ENCODE results near the gene ABCB8. TPM values are rescaled to one million over a fixed set of nuclear protein-coding genes. Genes with fewer than 3 reads are reported as not detected.

ABCB8 gene
- total RNA-seq, 4 donors from 2014 or later = 21.0 to 49.0 (median 31.6) TPM

DNA sequence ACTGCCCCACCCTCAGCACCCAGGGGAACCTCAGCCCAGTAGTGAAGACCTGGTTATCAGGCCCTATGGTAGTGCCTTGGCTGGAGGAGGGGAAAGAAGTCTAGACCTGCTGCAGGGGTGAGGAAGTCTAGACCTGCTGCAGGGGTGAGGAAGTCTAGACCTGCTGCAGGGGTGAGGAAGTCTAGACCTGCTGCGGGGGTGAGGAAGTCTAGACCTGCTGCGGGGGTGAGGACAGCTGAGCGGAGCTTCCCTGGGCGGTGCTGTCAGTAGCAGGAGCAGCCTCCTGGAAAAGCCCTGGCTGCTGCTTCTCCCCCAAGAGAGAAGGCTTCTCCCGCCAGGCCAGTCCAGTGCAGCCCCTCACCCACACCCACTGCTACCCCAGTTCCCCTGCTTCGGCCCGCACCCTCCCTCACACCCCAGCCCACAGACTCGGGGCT is 31.2 kb upstream of the ABCB8 start:
- WGBS, 2 donors = 83 to 89% methylated on average over 8 of the region's 8 CpGs
- no peak for DNase-seq (ENCODE audit: low spot score in 2 of 2)
- Histone ChIP-seq H3K27ac (no peak overlapping the region), H3K27me3 (peaks cover 0 to 49% of the 10 kb centered on the region in 2 donors), H3K36me3 (no peaks in the 10 kb centered on the region), H3K9me3 (no peaks in the 10 kb centered on the region), H3K4me3 (no peak overlapping the region), H3K4me1 (peaks cover 0 to 17% (median 0%) of the 10 kb centered on the region in 4 donors)
- no peak for TF ChIP-seq EP300 (IDR thresholded peaks at IDR 0.05)
- TF ChIP-seq, protein P1, sequence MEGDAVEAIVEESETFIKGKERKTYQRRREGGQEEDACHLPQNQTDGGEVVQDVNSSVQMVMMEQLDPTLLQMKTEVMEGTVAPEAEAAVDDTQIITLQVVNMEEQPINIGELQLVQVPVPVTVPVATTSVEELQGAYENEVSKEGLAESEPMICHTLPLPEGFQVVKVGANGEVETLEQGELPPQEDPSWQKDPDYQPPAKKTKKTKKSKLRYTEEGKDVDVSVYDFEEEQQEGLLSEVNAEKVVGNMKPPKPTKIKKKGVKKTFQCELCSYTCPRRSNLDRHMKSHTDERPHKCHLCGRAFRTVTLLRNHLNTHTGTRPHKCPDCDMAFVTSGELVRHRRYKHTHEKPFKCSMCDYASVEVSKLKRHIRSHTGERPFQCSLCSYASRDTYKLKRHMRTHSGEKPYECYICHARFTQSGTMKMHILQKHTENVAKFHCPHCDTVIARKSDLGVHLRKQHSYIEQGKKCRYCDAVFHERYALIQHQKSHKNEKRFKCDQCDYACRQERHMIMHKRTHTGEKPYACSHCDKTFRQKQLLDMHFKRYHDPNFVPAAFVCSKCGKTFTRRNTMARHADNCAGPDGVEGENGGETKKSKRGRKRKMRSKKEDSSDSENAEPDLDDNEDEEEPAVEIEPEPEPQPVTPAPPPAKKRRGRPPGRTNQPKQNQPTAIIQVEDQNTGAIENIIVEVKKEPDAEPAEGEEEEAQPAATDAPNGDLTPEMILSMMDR (IDR thresholded peaks at IDR 0.05) = no peak
- no peak for TF ChIP-seq POLR2A (IDR thresholded peaks at IDR 0.05)

- no peak overlapping the region for H3K4me3 ChIP-seq
- peaks cover 0 to 42% of the 10 kb centered on the region in 2 donors for H3K27me3 ChIP-seq
- no peak for TF ChIP-seq POLR2A (IDR thresholded peaks at IDR 0.05)
- TF ChIP-seq EP300 (IDR thresholded peaks at IDR 0.05) = no peak
- TF ChIP-seq, protein P1 (IDR thresholded peaks at IDR 0.05) = no peak
- H3K27ac ChIP-seq = no peak overlapping the region
- WGBS, 2 donors = 86 to 93% methylated on average over 4 to 5 of the region's 5 CpGs
- no peak for DNase-seq (ENCODE audit: low spot score in 2 of 2)
- H3K4me1 ChIP-seq = peaks cover 0 to 17% (median 0%) of the 10 kb centered on the region in 4 donors
- no peaks in the 10 kb centered on the region for H3K36me3 ChIP-seq
- no peaks in the 10 kb centered on the region for H3K9me3 ChIP-seq
These were observed 30.4 kb upstream of the ABCB8 start for GRCh38 chr7:150997817-150998216.

DNA sequence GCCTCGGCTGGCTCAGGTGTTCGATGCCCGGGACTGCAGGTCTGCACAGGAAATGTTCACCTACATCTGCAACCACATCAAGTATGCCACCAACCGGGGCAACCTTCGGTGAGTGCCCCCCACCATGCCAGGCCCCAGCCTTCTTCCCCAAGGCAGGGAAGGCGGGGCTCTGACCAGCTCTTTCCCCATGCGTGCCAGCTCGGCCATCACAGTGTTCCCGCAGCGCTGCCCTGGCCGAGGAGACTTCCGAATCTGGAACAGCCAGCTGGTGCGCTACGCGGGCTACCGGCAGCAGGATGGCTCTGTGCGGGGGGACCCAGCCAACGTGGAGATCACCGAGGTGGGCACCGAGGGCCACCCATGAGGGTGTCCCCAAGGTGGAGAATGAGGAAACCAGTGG is 29.9 kb upstream of the ABCB8 start:
- H3K4me3 ChIP-seq = no peak overlapping the region
- H3K27ac ChIP-seq = no peak overlapping the region
- H3K4me1 ChIP-seq = peaks cover 0 to 17% (median 0%) of the 10 kb centered on the region in 4 donors
- TF ChIP-seq POLR2A (IDR thresholded peaks at IDR 0.05) (no peak), EP300 (IDR thresholded peaks at IDR 0.05) (no peak)
- TF ChIP-seq, protein P1 (IDR thresholded peaks at IDR 0.05) = no peak
- 85 to 86% methylated on average over 18 to 19 of the region's 20 CpGs for WGBS, 2 donors
- no peaks in the 10 kb centered on the region for H3K9me3 ChIP-seq
- no peaks in the 10 kb centered on the region for H3K36me3 ChIP-seq
- no peak for DNase-seq (ENCODE audit: low spot score in 2 of 2)
- H3K27me3 ChIP-seq = peaks cover 0 to 42% of the 10 kb centered on the region in 2 donors

DNA sequence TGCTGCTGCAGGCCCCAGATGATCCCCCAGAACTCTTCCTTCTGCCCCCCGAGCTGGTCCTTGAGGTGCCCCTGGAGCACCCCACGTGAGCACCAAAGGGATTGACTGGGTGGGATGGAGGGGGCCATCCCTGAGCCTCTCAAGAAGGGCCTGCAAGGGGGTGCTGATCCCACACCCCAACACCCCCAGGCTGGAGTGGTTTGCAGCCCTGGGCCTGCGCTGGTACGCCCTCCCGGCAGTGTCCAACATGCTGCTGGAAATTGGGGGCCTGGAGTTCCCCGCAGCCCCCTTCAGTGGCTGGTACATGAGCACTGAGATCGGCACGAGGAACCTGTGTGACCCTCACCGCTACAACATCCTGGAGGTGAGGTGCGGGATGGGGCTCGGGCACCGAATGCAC is 29.2 kb upstream of the ABCB8 start:
- Histone ChIP-seq H3K9me3 (no peaks in the 10 kb centered on the region), H3K27ac (no peak overlapping the region), H3K27me3 (peaks cover 0 to 49% of the 10 kb centered on the region in 2 donors), H3K4me3 (no peak overlapping the region), H3K36me3 (no peaks in the 10 kb centered on the region), H3K4me1 (peaks cover 0 to 17% (median 0%) of the 10 kb centered on the region in 4 donors)
- DNase-seq (ENCODE audit: low spot score in 2 of 2) = no peak
- TF ChIP-seq, protein P1 (IDR thresholded peaks at IDR 0.05) = no peak
- TF ChIP-seq EP300 (IDR thresholded peaks at IDR 0.05) = no peak
- TF ChIP-seq POLR2A (IDR thresholded peaks at IDR 0.05) = no peak
- 88 to 91% methylated on average over 10 to 12 of the region's 12 CpGs for WGBS, 2 donors

DNA sequence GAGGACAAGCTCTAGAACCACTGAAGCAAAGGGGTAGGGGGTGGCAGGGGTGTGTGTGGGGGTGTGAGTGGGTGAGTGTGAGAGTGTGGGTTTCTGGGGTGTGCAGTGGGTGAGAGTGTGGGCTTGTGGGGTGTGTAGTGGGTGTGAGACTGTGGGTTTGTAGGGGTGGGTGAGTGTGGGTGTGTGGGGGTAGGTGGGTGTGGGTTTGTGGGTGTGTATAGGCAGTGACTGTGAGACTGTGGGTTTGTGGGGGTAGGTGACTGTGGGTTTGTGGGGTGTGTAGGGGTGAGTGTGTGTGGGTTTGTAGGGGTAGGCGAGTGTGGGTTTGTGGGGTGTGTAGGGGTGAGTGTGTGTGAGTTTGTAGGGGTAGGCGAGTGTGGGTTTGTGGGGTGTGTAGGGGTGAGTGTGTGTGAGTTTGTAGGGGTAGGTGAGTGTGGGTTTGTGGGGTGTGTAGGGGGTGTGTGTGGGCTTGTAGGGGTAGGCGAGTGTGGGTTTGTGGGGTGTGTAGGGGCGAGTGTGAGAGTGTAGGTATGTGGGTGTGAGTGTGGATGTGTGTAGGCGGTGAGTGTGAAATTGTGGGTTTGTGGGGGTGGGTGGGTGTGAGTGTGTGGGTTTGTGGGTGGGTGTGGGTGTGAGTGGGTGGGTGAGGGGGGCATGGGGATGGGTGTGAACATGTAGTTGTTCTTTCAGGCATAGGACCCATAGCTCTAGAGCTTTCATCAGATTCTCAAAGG is 28.6 kb upstream of the ABCB8 start:
- no peaks in the 10 kb centered on the region for H3K36me3 ChIP-seq
- 84 to 92% methylated on average over 5 of the region's 5 CpGs for WGBS, 2 donors

More for the DNA sequence above, 28.6 kb upstream of the ABCB8 start:
- no peak overlapping the region for H3K4me3 ChIP-seq
- no peak overlapping the region for H3K27ac ChIP-seq
- peaks cover 0 to 50% of the 10 kb centered on the region in 2 donors for H3K27me3 ChIP-seq
- no peaks in the 10 kb centered on the region for H3K9me3 ChIP-seq
- peaks cover 0 to 15% (median 0%) of the 10 kb centered on the region in 4 donors for H3K4me1 ChIP-seq
- TF ChIP-seq, protein P1 (IDR thresholded peaks at IDR 0.05) = no peak
- TF ChIP-seq POLR2A (IDR thresholded peaks at IDR 0.05) (no peak), EP300 (IDR thresholded peaks at IDR 0.05) (no peak)
- no peak for DNase-seq (ENCODE audit: low spot score in 2 of 2)

All from tibial nerve (tissue), 4 donors.